Mammary epithelial cell (primary cell): Measurements from ENCODE around the gene CAVIN4.

Source experiments
- EZH2 ChIP-seq: IDR thresholded peaks from 2 replicates; pipeline ENCODE4 v1.6.1; 2012; ENCODE audit warnings: low read length, inconsistent platforms, borderline replicate concordance
- TF ChIP-seq, protein P1 (sequence below), 2 donors: IDR thresholded peaks in 1 of 2; conservative IDR thresholded peaks in 1 of 2; 2 replicates each; pipeline ENCODE4 v1.5.1; 2011 to 2012; ENCODE audit warnings: inconsistent platforms in 2 of 2, low read length in 2 of 2, mild to moderate bottlenecking in 2 of 2, control low read depth in 1 of 2, low read depth in 1 of 2; ENCODE audit not compliant: insufficient read depth in 1 of 2; ENCODE audit errors: extremely low read depth in 1 of 2

DNA sequence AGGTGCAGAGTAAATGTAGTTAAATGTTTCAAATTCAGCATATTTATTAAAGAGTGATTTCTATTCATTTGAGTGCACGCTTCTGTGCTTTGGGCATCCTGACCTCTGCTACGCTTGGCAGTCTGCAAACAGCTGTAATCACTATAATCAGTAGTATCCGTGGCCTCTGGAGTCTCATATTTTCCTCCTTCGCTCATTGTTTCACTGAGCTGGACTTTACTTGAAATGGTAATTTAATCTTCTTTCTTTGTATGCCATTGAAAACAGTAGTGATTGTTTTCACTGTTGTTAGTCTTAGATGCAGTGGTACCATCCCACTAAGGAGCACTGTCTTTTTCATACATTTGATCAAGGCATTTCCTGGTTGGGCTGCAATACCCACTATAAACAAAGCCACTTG, 43.5 kb upstream of the CAVIN4 start:
- TF ChIP-seq, protein P1, sequence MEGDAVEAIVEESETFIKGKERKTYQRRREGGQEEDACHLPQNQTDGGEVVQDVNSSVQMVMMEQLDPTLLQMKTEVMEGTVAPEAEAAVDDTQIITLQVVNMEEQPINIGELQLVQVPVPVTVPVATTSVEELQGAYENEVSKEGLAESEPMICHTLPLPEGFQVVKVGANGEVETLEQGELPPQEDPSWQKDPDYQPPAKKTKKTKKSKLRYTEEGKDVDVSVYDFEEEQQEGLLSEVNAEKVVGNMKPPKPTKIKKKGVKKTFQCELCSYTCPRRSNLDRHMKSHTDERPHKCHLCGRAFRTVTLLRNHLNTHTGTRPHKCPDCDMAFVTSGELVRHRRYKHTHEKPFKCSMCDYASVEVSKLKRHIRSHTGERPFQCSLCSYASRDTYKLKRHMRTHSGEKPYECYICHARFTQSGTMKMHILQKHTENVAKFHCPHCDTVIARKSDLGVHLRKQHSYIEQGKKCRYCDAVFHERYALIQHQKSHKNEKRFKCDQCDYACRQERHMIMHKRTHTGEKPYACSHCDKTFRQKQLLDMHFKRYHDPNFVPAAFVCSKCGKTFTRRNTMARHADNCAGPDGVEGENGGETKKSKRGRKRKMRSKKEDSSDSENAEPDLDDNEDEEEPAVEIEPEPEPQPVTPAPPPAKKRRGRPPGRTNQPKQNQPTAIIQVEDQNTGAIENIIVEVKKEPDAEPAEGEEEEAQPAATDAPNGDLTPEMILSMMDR (conservative IDR thresholded peaks at IDR 0.05 in 1 of 2, IDR thresholded peaks at IDR 0.05 in 1 of 2; ENCODE audit: extremely low read depth in 1 of 2, insufficient read depth in 1 of 2, low read depth in 1 of 2, low read length in 2 of 2) = no peak
- no peak for TF ChIP-seq EZH2
